GM12891 (cell line): Measurements from ENCODE around the gene LMNTD2.

Source experiments
- POLR2A ChIP-seq: IDR thresholded peaks from 2 replicates; pipeline ENCODE4 v1.6.1; 2011; ENCODE audit warnings: low read depth, low read length, control low read depth
- POLR2AphosphoS5 ChIP-seq: IDR thresholded peaks from 2 replicates; pipeline ENCODE4 v1.6.1; 2011; ENCODE audit warnings: low read depth, low read length, control low read depth

GRCh38 chr11:567629-568292, 7.2 kb upstream of the LMNTD2 start:
- TF ChIP-seq POLR2A: no peak
- TF ChIP-seq POLR2AphosphoS5: no peak
